ENCODE data around the gene ARHGAP31. TPM values are rescaled to one million over a fixed set of nuclear protein-coding genes. Genes with fewer than 3 reads are reported as not detected.
A peak's percentile ranks its signal among the peaks of the same experiment; 100 is the strongest.

ARHGAP31 gene
- total RNA-seq, 1 donor from 2014 or later: 9.7 TPM

- Mint-ChIP-seq H3K4me3 (no peak overlapping the region), H3K9me3 (no peaks in the 10 kb centered on the region), H3K36me3 (no peaks in the 10 kb centered on the region), H3K27me3 (ENCODE audit: low read depth) (no peaks in the 10 kb centered on the region), H3K27ac (peak overlapping the region; percentile 74), H3K4me1 (peaks cover 51% of the 10 kb centered on the region)
- DNase-seq (ENCODE audit: low spot score in 2 of 2, unreplicated experiment in 2 of 2): no peak
- TF ChIP-seq CTCF (IDR thresholded peaks at IDR 0.05; ENCODE audit: unreplicated experiment): no peak
These were observed 3.0 kb downstream of the ARHGAP31 start for GRCh38 chr3:119297169-119297568.

- no peak for DNase-seq (ENCODE audit: low spot score in 2 of 2, unreplicated experiment in 2 of 2)
- H3K4me1 Mint-ChIP-seq: peaks cover 39% of the 10 kb centered on the region
- H3K36me3 Mint-ChIP-seq: no peaks in the 10 kb centered on the region
- TF ChIP-seq CTCF (IDR thresholded peaks at IDR 0.05; ENCODE audit: unreplicated experiment): no peak
- no peaks in the 10 kb centered on the region for H3K27me3 Mint-ChIP-seq (ENCODE audit: low read depth)
- no peaks in the 10 kb centered on the region for H3K9me3 Mint-ChIP-seq
- H3K4me3 Mint-ChIP-seq: no peak overlapping the region
- peak overlapping the region; percentile 30 for H3K27ac Mint-ChIP-seq
These were observed 4.4 kb downstream of the ARHGAP31 start for GRCh38 chr3:119298565-119298941.

- peaks cover 37% of the 10 kb centered on the region for H3K4me1 Mint-ChIP-seq
- no peaks in the 10 kb centered on the region for H3K27me3 Mint-ChIP-seq (ENCODE audit: low read depth)
- no peaks in the 10 kb centered on the region for H3K36me3 Mint-ChIP-seq
- TF ChIP-seq CTCF (IDR thresholded peaks at IDR 0.05; ENCODE audit: unreplicated experiment): no peak
- H3K4me3 Mint-ChIP-seq: no peak overlapping the region
- DNase-seq (ENCODE audit: low spot score in 2 of 2, unreplicated experiment in 2 of 2): no peak
- no peak overlapping the region for H3K27ac Mint-ChIP-seq
- H3K9me3 Mint-ChIP-seq: no peaks in the 10 kb centered on the region
These were observed 6.8 kb downstream of the ARHGAP31 start for GRCh38 chr3:119300991-119301391.

GRCh38 chr3:119301662-119302061, 7.5 kb downstream of the ARHGAP31 start:
- H3K27ac Mint-ChIP-seq: no peak overlapping the region

GRCh38 chr3:119302697-119303551, 8.7 kb downstream of the ARHGAP31 start:
- H3K27ac Mint-ChIP-seq: no peak overlapping the region
- DNase-seq (ENCODE audit: low spot score in 2 of 2, unreplicated experiment in 2 of 2): no peak
- peaks cover 19% of the 10 kb centered on the region for H3K4me1 Mint-ChIP-seq
- H3K36me3 Mint-ChIP-seq: no peaks in the 10 kb centered on the region
- no peak overlapping the region for H3K4me3 Mint-ChIP-seq
- no peaks in the 10 kb centered on the region for H3K27me3 Mint-ChIP-seq (ENCODE audit: low read depth)
- no peak for TF ChIP-seq CTCF (IDR thresholded peaks at IDR 0.05; ENCODE audit: unreplicated experiment)
- H3K9me3 Mint-ChIP-seq: peaks cover 3% of the 10 kb centered on the region

More at GRCh38 chr3:119301662-119302061, 7.5 kb downstream of the ARHGAP31 start:
- peaks cover 31% of the 10 kb centered on the region for H3K4me1 Mint-ChIP-seq
- H3K4me3 Mint-ChIP-seq: no peak overlapping the region
- H3K27me3 Mint-ChIP-seq (ENCODE audit: low read depth): no peaks in the 10 kb centered on the region
- no peak for DNase-seq (ENCODE audit: low spot score in 2 of 2, unreplicated experiment in 2 of 2)
- H3K36me3 Mint-ChIP-seq: no peaks in the 10 kb centered on the region
- TF ChIP-seq CTCF (IDR thresholded peaks at IDR 0.05; ENCODE audit: unreplicated experiment): no peak
- H3K9me3 Mint-ChIP-seq: no peaks in the 10 kb centered on the region
